ENCODE results near the gene ACBD4.
A peak's percentile ranks its signal among the peaks of the same experiment; 100 is the strongest.

Gene ACBD4

DNA sequence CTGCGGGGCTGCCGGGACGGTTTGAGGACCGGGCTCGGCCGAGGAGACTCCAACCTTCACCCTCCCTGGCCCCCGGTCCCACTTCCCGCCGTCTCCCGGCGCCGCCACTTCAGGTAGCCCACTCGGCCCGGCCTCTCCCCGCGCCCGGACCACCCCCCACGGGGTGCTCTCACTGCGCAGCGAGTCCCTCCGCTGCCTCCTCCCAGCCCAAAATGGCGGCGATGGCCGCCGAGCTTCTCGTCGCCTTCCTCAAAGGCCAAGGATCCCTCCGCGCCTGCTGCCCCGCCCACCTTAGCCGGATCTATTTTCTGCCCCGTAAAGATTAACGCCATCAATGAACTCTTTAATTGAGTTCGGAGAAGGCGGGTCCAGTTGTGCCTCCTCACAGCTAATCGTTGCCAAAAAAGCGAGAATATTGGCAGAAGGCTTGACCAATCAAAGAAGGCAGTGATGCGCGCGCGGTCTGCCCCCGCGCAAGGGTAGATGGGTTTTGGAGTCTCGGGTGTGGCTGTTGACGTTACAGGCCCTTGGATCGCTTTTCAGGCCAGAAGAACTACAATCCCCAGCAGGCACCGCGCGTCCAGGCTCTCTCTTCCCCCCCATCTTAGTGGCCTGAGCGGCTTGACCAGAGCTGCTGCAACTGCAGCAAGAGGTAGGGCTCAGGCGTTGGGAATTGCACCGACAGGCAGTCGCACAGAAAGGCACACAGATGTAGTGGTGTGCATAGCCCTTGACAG lies 26.0 kb downstream of the ACBD4 start, which contains the start of gene HEXIM2:
Gene HEXIM2 (plus strand): TSS at position 588 of the 737 bp plus-strand sequence. CDS start 919 bp downstream, outside the sequence.
- DNase-seq: peak; percentile 91 to 100 (median 97)

DNA sequence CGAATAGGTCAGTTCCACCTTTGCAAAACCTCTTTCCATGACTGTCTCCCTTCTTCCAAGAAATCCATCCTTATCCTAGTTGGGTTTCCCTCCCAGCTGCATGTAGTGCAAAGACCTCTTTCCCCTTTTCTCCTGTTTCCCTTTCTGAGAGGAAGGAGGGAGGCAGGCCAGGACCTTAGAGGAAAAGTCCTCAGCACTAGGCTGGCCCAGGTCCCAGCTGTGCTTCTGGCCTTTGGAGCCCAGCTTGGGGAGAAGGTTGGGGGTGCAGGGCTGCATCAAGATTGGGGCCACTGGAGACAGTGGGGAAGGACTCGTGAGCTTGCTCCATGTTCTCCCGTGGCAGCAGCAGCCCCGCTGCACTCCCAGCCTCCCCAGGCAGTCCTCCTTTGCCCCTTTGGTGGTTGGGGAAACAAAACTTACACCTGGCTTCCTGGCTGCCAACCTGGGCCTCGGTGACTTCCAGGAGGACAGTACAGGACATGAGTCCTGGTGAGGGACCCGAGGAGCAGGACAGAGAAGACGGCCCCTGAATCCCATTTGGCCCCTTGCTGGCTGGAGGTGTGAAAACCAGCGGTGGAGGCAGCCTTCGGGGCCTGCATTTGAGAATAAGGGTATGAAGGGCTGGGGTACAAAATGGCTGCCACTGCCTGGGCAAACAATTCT lies 26.7 kb downstream of the ACBD4 start:
- DNase-seq: no peak

DNA sequence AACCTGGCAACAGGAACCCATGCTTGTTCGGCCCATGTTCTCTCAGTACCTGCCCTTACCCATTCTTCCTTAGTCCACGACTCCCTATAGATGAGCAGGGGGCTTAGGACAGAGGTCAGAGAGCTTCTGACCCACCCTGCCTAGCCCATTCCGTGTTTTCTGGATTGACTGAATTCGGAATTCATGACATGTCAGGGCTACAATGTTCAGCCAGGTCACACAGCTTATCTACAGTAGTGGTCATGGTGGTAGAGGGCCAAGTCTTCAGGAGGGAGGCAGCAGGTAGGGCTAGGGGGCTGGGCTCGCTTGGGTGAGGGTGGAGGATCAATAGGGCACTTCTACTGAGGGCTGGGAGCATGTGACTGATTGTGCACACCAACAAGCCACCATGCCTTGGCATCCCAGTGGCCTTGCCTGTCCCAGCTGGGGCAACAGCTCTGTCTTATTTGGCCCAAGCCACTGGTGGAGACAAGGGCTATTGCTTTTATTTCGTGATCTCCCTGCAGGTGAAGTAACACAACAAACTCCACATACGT lies 29.3 kb downstream of the ACBD4 start:
- DNase-seq: no peak

DNA sequence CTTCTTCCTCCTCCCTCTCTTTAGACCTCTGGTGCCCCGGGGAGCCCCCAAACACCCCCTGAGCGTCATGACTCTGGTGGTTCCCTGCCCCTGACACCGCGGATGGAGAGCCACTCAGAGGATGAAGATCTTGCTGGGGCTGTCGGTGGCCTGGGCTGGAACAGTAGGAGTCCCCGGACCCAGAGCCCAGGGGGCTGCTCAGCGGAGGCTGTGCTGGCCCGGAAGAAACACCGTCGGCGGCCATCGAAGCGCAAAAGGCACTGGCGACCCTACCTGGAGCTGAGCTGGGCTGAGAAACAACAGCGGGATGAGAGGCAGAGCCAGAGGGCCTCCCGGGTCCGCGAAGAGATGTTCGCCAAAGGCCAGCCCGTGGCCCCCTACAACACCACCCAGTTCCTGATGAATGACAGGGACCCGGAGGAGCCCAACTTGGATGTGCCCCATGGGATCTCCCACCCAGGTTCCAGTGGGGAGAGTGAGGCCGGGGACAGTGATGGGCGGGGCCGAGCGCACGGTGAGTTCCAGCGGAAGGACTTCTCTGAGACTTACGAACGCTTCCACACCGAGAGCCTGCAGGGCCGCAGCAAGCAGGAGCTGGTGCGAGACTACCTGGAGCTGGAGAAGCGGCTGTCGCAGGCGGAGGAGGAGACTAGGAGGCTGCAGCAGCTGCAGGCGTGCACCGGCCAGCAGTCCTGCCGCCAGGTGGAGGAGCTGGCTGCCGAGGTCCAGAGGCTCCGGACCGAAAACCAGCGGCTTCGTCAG lies 33.7 kb downstream of the ACBD4 start:
- no peak for DNase-seq

DNA sequence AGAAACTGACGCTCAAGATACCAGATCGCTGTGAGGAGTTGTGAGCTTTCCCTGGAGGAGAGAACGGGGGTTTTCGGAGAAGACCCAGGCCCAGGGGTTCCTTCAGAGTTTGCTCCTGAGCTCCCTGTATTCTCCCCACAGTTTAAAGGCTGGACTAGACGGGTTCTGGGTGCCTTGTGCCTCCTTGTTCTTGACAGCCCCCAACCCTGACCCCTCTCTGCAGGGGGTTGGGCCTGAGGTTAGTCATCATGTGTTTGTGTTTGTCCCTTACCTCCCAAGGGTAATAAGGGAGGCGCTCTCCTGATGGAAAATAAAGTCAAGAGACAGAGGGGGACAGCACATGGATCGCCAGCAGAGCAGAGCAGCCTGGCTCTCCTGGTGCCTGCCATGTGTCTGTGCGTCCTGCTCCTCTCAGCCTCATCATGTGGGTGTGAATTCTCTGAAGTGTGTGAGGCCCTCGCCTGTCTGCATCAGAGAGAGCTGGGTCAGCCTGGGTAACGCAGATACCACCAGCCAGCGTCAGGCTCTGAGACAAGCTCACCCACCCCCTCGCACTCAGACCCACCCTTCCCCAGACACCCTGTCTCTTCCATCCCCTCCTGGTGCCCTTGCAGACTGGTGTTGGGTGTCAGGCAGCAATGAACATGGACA lies 34.9 kb downstream of the ACBD4 start:
- no peak for DNase-seq

DNA sequence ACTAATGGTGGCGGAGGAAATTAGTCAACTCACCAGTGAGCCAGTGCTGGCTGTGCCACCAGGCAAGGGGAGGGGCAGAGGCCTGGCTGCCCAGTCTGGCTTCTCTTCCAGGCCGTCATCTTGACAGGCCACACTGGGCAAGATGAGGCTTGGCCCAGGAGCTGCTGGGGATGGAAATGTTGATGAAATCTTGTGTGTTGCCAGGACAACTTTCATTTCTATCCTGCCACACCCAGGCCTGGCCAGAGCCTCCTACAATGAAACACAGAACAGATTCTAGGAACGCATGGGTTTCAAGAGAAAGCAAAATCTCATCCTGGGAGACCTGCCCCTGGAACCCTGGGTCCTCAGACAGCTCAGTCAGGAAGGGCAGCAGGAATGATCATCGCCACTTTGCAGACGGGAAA lies 35.4 kb downstream of the ACBD4 start:
- DNase-seq: no peak

DNA sequence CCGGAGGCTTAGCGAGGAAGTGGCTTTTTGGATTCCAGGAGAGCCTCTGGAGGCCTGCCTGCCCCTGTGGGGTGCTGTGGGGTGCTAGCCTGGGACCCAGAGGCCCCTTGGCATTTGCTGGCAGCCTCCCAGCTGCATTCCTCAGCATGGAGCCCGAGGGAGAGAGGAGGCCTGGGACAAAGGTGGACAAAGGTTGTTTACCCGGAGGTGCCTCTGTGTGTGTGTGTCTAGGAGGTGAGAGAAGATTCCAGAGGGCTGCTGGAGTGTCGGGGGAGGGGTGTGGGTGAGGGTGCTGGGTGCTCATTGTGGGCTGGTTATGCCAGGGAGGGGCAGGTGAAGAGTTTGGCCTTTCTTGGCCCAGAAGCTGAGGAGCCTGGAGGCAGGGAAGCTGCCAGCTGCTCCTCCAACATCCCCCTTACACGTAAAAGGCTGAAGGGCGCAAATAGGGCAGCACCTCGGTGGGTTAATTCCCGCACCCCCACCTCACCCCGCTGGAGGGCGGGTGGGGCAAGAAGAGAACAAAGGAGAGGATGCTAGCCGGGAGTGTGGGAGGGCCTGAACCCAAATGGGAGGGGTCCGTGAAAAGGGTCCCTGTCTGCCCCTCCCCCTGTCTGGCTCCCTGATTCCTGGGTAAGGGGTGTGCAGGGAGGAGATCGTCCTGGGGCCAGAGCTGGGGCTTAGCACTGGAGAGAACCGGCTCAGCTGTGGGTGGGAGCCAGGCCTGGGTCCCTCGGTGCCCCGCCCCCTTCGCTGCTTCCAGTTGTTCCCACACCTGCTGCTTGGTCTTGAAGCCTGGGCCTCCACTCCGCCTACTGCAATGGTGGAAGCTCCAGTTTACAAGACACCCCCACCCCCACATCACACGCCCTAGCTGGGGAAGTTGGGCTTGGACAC lies 36.1 kb downstream of the ACBD4 start:
- DNase-seq: no peak

DNA sequence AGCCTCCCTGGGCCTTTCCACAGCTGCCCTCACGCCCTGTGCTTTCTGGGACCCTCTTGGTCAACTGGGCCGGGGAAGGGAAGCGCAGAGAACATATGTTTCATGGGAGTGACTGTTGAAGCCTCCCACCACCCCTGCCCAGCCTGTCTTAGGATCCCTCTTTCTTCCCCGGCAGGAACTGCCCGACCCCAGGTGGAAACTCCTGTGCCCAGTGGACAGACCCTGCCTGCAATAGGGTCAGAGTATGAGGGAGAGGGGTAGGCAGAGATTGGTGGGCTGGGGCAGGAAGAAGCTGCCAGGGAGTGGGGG lies 36.7 kb downstream of the ACBD4 start:
- no peak for DNase-seq

DNA sequence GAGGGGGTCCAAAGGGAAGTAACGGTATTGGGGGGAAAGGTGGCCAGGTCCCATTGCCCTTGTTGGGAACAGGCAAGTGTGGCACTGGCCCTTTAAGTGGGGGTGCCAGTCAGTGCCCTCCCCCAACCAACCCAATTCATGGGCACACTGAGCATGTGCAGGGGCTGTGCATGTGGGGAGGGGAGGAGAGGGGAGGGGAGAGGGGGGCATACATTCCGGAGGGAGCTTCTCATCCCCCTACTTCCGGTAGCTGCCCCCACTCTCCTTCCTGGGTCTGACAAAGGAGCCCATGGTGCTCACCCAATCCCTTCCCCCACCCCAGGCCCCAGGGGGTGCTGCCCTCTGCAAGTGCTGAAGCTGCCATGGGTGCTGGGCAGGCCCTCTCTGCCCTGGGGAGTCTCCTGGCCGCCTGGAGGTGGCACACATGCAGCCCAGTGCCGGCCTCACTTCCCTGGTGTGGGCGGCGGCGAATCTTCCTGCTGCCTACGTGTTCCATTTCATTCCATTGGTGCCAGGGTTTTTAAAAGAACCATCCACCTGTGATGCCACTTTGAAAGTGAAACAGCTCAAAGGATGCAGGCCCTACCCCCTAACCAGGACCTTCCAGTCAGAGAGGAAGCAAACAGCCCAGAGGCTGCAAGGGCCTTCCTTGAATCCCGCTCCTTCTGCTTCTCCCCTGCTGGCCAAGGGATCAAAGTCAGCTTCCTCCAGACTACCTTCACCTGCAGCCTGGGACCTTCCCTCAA lies 37.2 kb downstream of the ACBD4 start:
- peak in 2 of 4 experiments; percentile 11 to 48 for DNase-seq

DNA sequence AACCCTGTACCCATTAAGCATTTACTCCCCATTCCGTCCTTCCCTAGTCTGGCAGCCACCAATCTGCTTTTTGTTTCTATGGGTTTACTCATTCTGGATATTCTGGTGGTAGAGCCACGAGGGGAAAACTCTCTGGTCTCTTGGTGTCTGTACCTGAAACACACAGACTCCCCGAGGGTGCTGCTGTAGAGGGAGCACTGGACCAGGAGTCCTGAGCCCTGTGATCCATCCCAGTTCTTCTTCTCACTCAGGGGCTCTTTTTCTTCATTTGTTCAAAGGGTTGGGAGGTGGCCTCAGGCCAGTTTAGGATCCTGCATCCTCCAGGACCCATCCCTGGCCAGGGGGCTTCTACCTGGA lies 40.2 kb downstream of the ACBD4 start:
- DNase-seq: no peak

DNA sequence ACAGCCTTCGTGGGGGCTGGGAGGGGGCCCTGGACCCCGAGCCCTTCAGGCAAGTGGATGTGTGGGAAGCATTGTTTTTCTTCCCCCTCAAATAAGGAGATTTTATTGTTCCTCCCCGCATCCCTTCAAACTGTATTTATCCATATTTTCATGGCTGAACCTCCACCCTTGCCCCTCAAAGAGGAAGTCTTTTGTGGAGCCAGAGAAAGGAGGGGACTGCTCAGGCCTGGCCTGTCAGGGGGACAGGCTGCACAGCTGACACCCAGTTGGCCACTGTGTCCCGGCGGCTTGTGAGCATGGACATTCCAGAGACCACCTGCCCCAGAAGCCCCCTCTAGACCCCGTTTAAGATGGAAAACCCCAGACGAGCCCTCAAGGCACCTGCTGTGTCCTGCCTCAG lies 42.1 kb downstream of the ACBD4 start:
- DNase-seq: no peak

DNA sequence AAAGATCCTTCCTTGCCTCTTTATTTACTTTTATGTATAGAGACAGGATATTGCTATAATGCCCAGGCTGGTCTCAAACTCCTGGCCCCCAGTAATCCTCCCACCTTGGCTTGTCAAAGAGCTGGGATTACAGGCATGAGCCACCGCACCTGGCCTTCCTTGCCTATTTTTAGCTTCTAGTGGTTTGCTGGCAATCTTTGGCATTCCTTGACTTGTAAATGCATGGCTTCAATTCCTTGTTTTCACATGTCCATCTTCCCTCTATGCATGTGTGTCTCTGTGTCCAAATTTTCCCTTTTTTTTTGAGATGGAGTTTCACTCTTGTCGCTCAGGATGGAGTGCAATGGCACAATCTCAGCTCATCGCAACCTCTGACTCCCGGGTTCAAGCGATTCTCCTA lies 48.7 kb downstream of the ACBD4 start:
- DNase-seq: no peak

DNA sequence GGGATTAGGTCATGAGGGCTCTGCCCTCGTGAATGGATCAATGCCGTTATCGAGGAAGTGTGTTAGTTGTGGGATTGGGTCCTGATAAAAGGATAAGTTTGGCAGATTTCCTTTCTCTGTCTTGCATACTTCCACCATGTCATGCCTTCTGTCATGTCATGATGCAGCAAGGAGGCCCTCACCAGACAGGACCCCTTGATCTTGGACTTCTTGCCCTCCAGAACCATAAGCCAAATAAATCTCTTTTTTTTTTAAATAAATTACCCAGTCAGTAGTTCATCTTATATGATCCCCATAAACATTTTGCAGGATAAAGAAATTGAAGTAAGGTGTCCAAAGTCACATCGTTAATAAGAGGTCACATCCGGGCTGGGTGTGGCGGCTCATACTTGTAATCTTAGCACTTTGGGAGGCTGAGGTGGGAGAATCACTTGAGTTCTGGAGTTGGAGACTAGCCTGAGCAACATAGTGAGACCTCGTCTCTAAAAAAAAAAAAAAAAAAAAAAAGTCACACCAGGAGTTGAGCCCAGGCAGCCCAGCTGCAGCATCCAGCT lies 51.4 kb downstream of the ACBD4 start:
- DNase-seq: no peak

DNA sequence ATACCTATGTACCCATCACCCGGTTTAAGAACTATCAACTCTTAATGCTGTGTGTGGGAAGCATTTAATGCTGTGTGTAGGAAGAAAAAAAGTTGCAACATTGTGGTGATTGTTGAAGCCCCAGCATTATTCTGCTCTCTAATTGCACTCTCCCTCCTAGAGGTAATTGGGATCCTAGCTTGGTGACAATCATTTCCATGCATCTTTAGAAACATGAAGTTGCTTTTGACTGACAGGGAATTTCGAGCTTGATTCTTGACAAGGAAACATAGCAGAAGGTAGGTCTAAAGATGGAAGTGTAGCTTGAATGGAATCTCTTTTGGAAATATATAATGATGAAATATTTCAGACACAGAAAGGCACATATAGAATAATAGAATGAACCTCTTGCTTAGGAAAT lies 53.5 kb downstream of the ACBD4 start:
- DNase-seq: no peak

DNA sequence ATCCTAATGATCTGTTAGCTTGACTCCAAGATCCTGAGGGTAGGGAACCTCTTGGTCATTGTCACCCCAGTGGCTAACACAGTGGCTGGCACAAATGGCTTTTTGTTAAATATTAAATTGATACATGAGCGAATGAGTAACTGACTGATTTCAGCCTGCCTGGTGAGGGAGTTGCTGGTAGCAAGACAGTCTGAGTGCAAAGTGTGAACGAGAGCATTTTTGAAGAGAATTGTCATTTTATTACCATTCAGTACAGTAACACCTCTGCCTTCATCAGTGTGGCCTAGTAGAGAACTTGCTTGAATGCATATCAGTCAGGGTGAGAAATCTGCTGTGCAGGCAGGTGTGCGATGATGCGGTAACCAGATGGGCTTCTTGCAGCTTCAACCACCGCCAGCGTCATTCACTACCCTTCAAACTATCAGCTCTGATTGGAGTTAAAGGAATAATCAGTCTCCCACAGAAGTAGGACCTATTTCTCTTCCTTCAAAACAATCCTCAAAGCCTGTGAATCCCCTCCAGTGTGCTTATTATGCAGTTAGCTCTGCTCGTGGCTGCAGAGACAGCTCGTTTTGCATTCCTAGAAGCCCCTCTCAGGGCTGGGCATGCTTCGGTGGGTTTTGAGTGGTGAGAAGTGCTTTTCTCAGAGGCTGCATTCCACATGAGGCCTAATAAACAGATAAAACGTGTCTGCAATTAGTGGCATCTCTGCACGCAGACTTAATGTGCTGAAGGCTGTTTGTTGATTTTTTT lies 55.2 kb downstream of the ACBD4 start:
- no peak for DNase-seq
